Neural cell (in vitro differentiated cells): ENCODE measurements around the gene MON2. TPM values are rescaled to one million over a fixed set of nuclear protein-coding genes. Genes with fewer than 3 reads are reported as not detected.
"Not testable (repeated sequence)": the region's sequence is repeated elsewhere in the genome, so short reads cannot be mapped to it uniquely, and the experiment has no call there.

Source experiments
- H2AFZ ChIP-seq: fragments of 200-600, 300-800 bp; sonication (generic), shearing (Covaris generic); 2 replicates; pipeline ENCODE4 v1.6.0; 2014; ENCODE audit warnings: low read depth, mild to moderate bottlenecking, antibody characterized with exemption, low read length, moderate library complexity
- H3F3A ChIP-seq: fragments of 200-600 bp; shearing (Covaris generic); 2 replicates; pipeline ENCODE4 v1.6.1; 2016; ENCODE audit warnings: mild to moderate bottlenecking, moderate library complexity, mixed read lengths, antibody characterized with exemption, low read length; ENCODE audit not compliant: insufficient read depth, poor library complexity, severe bottlenecking
- H3K27ac ChIP-seq: fragments of 200-600, 300-800 bp; sonication (generic), shearing (Covaris generic); 2 replicates; pipeline ENCODE4 v1.5.1; 2014; ENCODE audit warnings: mild to moderate bottlenecking, low read length, moderate library complexity
- H3K27me3 ChIP-seq: fragments of 300-800, 200-600 bp; sonication (generic), shearing (Covaris generic); 2 replicates; pipeline ENCODE4 v1.6.0; 2014; ENCODE audit warnings: mild to moderate bottlenecking, low read depth, low read length, moderate library complexity; ENCODE audit not compliant: insufficient read depth
- H3K36me3 ChIP-seq: fragments of 300-800, 200-600 bp; sonication (generic), shearing (Covaris generic); 2 replicates; pipeline ENCODE4 v1.5.1; 2014; ENCODE audit warnings: mild to moderate bottlenecking, antibody characterized with exemption, low read length, moderate library complexity; ENCODE audit not compliant: insufficient read depth
- H3K4me2 ChIP-seq: fragments of 300-800, 200-600 bp; sonication (generic), shearing (Covaris generic); 2 replicates; pipeline ENCODE4 v1.6.0; 2014; ENCODE audit warnings: mild to moderate bottlenecking, low read length
- H3K4me3 ChIP-seq: fragments of 300-800, 200-600 bp; sonication (generic), shearing (Covaris generic); 2 replicates; pipeline ENCODE4 v1.5.1; 2014; ENCODE audit warnings: mild to moderate bottlenecking, low read length, moderate library complexity
- H3K79me2 ChIP-seq: fragments of 200-600 bp; shearing (Covaris generic); replicated peaks from 2 replicates; pipeline ENCODE4 v1.6.0; 2014; ENCODE audit warnings: mild to moderate bottlenecking, low read length, moderate library complexity; ENCODE audit not compliant: insufficient read depth
- H3K9ac ChIP-seq: fragments of 300-800, 200-600 bp; sonication (generic), shearing (Covaris generic); 2 replicates; pipeline ENCODE4 v1.6.1; 2016; ENCODE audit warnings: mild to moderate bottlenecking, low read length, mixed read lengths
- H3K9me2 ChIP-seq: fragments of 200-600 bp; shearing (Covaris generic); 2 replicates; pipeline ENCODE4 v1.6.1; 2016; ENCODE audit warnings: mild to moderate bottlenecking, low read length, mixed read lengths; ENCODE audit not compliant: insufficient read depth
- H3K9me3 ChIP-seq: fragments of 200-600, 300-800 bp; sonication (generic), shearing (Covaris generic); 2 replicates; pipeline ENCODE4 v1.6.1; 2016; ENCODE audit warnings: mild to moderate bottlenecking, mixed run types, low read length, moderate library complexity, mixed read lengths
- H4K20me1 ChIP-seq: fragments of 200-600 bp; shearing (Covaris generic); 2 replicates; pipeline ENCODE4 v1.6.1; 2016; ENCODE audit warnings: mild to moderate bottlenecking, mixed run types; ENCODE audit not compliant: insufficient read depth
- CTCF ChIP-seq: fragments of 450-650 bp; IDR thresholded peaks from 2 replicates; pipeline ENCODE4 v1.5.1; 2014; ENCODE audit warnings: antibody characterized with exemption, mild to moderate bottlenecking, moderate library complexity; ENCODE audit not compliant: poor library complexity, severe bottlenecking
- EP300 ChIP-seq: fragments of 450-650 bp; conservative IDR thresholded peaks from 2 replicates; pipeline ENCODE4 v1.6.1; 2014; ENCODE audit warnings: antibody characterized with exemption, mild to moderate bottlenecking, moderate library complexity; ENCODE audit not compliant: poor library complexity, severe bottlenecking
- EZH2 ChIP-seq: fragments of 200-600, 300-800 bp; shearing (Covaris generic), sonication (generic); IDR thresholded peaks from 2 replicates; pipeline ENCODE4 v1.6.1; 2014; ENCODE audit warnings: antibody characterized with exemption, low read length, borderline replicate concordance, mild to moderate bottlenecking; ENCODE audit not compliant: insufficient read depth, poor library complexity, severe bottlenecking
- MXI1 ChIP-seq: fragments of 450-650 bp; conservative IDR thresholded peaks from 2 replicates; pipeline ENCODE4 v1.6.1; 2014; ENCODE audit warnings: antibody characterized with exemption, mild to moderate bottlenecking; ENCODE audit not compliant: poor library complexity, severe bottlenecking
- POLR2AphosphoS5 ChIP-seq: IDR thresholded peaks from 2 replicates; pipeline ENCODE4 v1.6.1; 2012
- RAD21 ChIP-seq: fragments of 450-650 bp; conservative IDR thresholded peaks from 2 replicates; pipeline ENCODE4 v1.6.1; 2014; ENCODE audit warnings: antibody characterized with exemption, mild to moderate bottlenecking, moderate library complexity
- REST ChIP-seq: IDR thresholded peaks from 2 replicates; pipeline ENCODE4 v1.6.1; 2012; ENCODE audit warnings: borderline replicate concordance
- SMC3 ChIP-seq: fragments of 450-650 bp; conservative IDR thresholded peaks from 2 replicates; pipeline ENCODE4 v1.6.1; 2014; ENCODE audit warnings: antibody characterized with exemption, mild to moderate bottlenecking, moderate library complexity; ENCODE audit not compliant: poor library complexity
- TAF1 ChIP-seq: IDR thresholded peaks from 2 replicates; pipeline ENCODE4 v1.6.1; 2012; ENCODE audit warnings: low read depth
- polyA plus RNA-seq: library from polyadenylated mRNA; depleted of rRNA; stranded (reverse); fragments of >200 nt; gene quantifications from 2 replicates; pipeline ENCODE4 v1.2.3, GENCODE V29; 2014

MON2 gene
- polyA plus RNA-seq, 1 donor from 2014 or later, result 44.2 TPM

GRCh38 chr12:62505786-62506185, 39.2 kb downstream of the MON2 start:
- no peaks in the 10 kb centered on the region for H3K9me3 ChIP-seq
- no peak for TF ChIP-seq POLR2AphosphoS5
- TF ChIP-seq RAD21, result no peak
- no peak for TF ChIP-seq CTCF
- no peak for TF ChIP-seq REST
- no peak for TF ChIP-seq TAF1
- no peak for TF ChIP-seq EP300
- TF ChIP-seq SMC3, result no peak
- no peak for TF ChIP-seq MXI1
- TF ChIP-seq EZH2, result no peak

GRCh38 chr12:62512901-62513300, 46.3 kb downstream of the MON2 start:
- H3K79me2 ChIP-seq, result no peaks in the 10 kb centered on the region
- H3K27me3 ChIP-seq, result no peaks in the 10 kb centered on the region
- no peaks in the 10 kb centered on the region for H3F3A ChIP-seq
- H3K36me3 ChIP-seq, result peaks cover 23% of the 10 kb centered on the region
- H3K9ac ChIP-seq, result no peak overlapping the region
- no peaks in the 10 kb centered on the region for H4K20me1 ChIP-seq
- H3K9me2 ChIP-seq, result no peaks in the 10 kb centered on the region
- H3K27ac ChIP-seq, result no peak overlapping the region
- H3K4me3 ChIP-seq, result no peak overlapping the region
- H2AFZ ChIP-seq, result no peak overlapping the region
- H3K4me2 ChIP-seq, result no peak overlapping the region
- TF ChIP-seq TAF1 (no peak), EP300 (no peak), EZH2 (no peak), REST (no peak), POLR2AphosphoS5 (no peak), CTCF (no peak), SMC3 (no peak), RAD21 (no peak), MXI1 (no peak)
- no peaks in the 10 kb centered on the region for H3K9me3 ChIP-seq

More at GRCh38 chr12:62505786-62506185, 39.2 kb downstream of the MON2 start:
- Histone ChIP-seq H3K36me3 (peaks cover 11% of the 10 kb centered on the region), H3K9ac (no peak overlapping the region), H2AFZ (no peak overlapping the region), H3F3A (no peaks in the 10 kb centered on the region), H3K79me2 (no peaks in the 10 kb centered on the region), H3K27me3 (no peaks in the 10 kb centered on the region), H3K4me2 (no peak overlapping the region), H4K20me1 (no peaks in the 10 kb centered on the region), H3K9me2 (no peaks in the 10 kb centered on the region), H3K4me3 (no peak overlapping the region), H3K27ac (no peak overlapping the region)

- not testable (repeated sequence) for H3K9me2 ChIP-seq, H3K27me3 ChIP-seq, H3K9me3 ChIP-seq, H2AFZ ChIP-seq, H3K27ac ChIP-seq, H3K4me2 ChIP-seq, H3F3A ChIP-seq, H4K20me1 ChIP-seq, H3K79me2 ChIP-seq, H3K9ac ChIP-seq, H3K4me3 ChIP-seq
- H3K36me3 ChIP-seq, result peaks cover 23% of the 10 kb centered on the region
Observed at GRCh38 chr12:62514080-62514479, 47.5 kb downstream of the MON2 start.
